ENCODE data around the gene APBA2.

Gene APBA2

DNA sequence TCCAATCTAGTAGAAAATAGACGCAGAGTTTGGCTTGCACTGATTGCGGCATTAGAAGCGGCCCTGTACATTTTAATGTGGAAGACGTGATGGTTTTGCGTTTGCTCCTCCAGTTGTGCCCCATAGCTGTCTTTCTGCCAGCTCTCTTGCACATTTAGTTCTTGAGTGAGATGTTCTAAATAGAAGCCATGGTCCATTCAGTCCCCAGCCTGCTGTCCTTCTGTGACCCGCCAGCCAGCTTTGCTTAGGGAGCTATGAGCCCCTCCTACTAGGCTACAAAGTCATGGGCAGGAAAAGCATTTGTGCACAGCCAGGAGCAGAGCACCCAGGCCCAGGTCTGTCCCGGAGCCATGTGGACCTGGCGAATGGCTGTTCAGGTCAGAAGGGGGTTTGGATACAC is 50.3 kb downstream of the APBA2 start:
- DNase-seq (ENCODE audit: low read depth), result no peak

DNA sequence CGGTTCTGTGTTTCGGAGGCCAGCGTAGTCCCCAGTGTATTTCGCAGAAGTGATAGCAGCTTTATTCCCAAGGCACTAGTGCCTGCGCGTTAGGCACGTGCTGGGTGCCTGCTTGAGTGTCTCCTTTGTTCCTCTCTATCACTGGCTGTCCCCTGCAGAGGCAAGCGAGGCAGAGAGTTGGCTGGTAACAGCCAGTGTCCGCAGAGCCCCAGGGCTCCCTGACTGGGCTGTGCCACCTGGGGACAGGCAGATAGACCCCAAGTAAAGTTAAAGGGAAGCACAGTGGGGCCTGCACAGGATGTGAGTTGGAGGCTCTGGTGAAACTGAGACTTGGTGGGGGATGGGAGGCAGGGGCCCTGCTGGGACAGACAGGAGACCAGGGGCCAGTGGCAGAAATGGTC is 50.7 kb downstream of the APBA2 start:
- no peak for DNase-seq (ENCODE audit: low read depth)

DNA sequence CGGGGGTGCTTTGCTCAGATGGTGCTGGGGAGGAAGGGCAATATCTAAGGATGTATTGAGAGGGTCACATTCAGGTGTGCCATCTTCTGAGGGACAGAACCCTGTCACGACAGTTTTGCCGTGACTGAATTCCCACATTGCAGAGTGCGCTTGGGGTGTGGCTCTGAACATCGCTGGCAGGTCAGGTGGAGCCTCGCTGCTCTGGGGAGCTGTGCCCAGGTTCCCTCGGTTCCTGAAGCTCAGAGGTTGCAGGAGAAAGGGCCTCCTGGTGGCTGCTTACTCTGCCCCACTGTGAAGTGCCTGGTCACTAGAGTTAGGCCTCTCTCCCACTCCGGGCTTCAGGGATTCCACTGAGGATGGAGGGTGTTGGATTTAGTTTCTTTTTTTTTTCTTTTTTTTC is 51.5 kb downstream of the APBA2 start:
- DNase-seq (ENCODE audit: low read depth), result no peak

DNA sequence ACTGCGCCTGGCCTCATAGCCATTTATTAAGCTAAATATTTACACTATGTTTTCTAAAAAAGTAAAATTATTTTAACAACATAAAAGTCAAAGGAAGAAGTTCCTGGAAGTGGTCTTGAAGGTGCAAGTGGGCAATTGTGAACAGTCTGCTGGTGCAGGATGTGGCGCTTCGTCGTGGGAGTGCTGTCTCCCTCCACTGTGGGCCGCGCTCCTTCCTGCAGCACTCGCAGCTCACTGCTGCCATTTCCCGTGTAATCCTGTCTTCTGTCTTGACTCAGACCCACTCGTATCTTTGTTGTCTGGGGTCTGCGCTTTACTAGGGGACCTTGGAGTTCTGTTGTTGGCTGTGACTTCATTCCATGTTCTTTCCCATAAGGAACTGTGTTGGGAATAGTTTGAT is 56.3 kb downstream of the APBA2 start:
- DNase-seq (ENCODE audit: low read depth), result no peak

DNA sequence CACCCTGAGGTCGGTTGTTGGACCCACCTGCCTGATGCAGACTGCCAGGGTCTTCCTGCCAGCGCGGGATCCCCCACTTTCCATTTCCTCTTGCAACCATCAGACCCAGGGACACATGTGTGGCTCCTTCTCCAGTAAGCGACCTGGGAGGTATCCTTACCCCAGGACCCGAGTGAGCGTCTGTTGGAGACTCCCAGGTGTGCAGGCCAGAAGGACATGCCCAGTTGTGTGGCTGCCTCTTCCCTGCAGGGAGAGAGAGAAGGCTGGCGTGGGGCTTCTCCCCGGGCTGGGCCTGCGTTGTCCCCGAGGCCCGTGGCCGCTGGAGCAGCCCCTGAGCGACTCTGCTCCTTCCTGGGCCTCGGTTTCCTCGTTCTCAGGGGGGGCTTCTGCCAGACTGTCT is 56.8 kb downstream of the APBA2 start:
- no peak for DNase-seq (ENCODE audit: low read depth)

DNA sequence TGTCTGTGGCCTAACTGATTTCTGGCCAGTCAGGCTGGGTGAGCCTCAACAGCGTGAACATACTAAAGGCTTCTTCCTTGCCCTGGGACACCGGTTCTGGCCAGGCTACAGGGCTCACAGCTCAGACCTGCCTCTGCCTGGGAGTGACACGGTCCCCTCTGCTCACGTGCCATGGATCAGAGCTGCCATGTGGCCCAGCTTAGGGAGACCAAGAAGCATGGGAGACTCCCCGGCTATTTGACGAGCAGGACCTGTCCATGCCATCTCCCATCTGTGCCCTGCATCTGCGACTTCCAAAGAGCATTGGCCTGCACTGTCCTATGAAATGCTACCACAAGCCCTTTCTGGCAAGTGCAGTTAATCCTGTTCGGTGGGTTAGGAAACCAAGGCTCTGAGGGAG is 57.4 kb downstream of the APBA2 start:
- DNase-seq (ENCODE audit: low read depth), result no peak

DNA sequence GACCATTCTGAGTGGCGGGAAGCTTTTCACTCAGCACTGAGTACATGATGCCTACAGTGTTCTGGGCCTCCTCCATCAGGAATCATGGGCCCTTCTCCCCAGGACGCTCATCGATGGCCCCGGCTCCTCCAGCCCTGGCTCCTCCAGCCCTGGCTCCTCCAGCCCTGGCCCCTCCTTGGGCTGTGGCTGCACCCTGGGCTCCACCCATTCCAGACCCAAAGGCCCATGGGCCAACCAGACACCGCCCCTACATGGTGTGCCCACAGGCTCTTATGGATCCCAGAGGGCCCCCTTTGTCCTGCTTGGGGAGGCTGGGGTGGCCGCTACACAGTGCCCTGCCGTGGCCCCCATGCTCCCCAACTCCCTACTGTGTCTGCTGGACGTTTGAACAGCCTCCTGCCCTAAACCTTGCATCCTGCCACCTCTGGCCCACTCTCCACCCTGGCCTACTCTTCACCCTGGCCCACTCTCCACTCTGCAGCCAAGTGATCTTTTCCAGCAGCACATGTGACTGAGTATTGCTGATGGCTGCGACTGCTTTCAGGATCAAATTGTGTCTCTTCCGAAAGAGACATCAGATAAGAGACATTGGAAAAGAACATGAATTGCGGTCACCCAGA is 57.9 kb downstream of the APBA2 start:
- no peak for DNase-seq (ENCODE audit: low read depth)

DNA sequence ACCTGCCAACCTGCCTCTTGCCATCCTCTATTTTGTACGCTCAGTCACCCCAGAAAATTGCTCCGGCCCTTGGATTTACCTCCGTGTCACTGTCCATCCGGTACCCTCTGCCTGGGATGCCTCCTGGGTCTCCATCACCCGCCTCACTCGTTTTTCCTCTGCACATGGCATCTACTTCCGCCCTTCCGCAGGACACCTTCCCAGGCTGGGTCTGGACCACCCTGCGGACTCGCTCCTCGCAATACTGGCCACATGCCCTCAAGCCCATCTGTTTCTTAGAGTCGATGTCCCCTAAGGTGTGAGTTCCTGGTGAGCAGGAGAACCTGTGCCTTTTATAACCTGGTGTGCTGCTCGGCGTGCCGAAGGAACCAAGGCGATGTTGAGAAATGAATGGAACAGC is 58.5 kb downstream of the APBA2 start:
- no peak for DNase-seq (ENCODE audit: low read depth)

DNA sequence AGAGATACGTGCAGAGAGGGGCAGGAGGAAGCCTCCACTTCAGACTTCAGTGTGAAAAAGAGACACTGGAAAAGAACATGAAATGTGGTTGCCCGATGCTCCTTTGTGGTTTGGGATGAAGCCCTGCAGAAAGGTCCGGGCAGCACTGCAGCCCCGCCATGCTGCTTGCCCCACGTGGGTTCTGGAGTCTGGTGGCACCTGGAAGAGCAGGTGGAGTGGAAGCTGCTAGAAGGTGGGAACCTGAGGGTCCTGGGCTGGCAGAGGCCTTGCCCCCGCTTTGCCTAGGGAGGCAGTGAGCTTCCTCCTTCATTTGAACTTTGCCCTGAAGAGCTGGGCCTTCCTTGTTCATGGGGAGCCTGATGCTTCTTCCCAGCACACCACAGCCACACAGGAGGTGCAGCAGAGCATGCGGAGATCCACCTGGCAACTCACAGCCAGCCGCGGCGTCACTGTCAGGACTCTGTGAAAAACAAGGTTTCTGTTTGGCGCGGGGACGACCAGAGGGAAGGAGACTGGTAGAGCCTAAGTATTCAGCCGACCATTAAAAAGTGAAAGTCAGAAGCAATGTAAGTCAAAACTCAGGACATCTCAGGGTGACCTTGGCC is 59.0 kb downstream of the APBA2 start:
- DNase-seq (ENCODE audit: low read depth), result no peak

DNA sequence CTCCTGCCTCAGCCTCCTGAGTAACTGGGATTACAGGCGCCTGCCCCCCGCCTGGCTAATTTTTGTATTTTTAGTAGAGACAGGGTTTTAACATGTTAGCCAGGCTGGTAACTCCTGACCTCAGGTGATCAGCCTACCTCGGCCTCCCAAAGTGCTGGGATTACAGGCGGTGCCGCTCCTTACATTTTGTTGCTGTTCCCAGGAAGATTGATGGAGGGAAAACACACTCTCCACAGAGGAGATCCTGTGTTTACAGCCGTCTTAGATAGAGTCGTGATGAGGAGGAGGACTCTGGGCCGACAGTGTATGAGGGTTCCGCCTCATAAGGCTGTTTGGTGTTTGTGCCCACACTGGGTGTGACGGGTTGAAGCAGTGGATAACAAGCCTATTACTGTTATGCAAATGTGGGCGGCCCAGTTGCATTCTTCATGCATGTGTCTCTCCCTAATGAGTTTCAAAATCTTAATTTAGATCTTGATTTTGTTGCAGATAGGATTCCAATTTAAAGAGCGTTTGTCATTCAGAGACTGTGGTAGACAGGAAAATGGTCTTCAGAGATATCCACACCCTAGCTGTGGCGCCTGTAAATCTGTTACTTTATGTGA is 60.0 kb downstream of the APBA2 start:
- DNase-seq (ENCODE audit: low read depth), result no peak

DNA sequence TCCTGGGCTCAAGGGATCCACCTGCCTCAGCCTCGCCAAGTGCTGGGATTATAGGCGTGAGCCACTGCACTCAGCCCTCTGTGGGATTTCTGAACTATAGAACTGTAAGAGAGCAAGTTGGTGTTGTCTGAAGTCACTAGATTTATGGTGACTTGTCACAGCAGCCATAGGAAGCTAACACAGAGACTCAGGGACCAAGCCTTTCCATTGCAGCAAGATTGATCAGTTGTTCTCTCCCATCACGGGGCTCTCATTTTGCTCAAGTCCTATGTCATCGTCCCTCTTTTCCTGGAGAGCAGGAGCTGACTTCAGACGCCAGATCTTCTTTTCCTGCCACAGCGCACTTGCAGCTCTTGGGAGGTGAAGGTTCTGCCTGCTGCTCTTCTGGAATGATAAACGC is 61.0 kb downstream of the APBA2 start:
- no peak for DNase-seq (ENCODE audit: low read depth)

DNA sequence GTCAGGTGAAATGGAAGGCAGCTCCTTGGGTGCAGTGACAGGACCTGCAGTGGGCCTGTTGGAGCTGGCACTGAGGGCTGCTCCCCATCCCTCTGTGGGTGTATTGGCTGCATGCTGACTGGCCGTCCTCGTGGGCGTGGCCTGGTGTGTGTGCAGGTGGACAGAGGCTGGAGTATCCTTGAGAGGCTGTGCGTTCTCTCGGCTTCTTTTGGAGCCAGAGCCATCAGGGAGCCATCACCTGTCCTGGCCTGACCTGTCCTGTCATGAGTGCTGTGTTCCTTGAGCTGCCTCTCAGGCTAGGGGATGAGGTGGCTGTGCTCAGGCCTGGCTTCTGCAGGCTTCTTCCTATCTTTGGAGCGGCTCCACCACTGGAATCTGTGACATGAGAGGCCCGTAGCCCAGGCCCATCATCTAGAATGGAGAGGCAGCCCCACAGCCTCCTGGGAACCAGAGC is 61.5 kb downstream of the APBA2 start:
- no peak for DNase-seq (ENCODE audit: low read depth)

DNA sequence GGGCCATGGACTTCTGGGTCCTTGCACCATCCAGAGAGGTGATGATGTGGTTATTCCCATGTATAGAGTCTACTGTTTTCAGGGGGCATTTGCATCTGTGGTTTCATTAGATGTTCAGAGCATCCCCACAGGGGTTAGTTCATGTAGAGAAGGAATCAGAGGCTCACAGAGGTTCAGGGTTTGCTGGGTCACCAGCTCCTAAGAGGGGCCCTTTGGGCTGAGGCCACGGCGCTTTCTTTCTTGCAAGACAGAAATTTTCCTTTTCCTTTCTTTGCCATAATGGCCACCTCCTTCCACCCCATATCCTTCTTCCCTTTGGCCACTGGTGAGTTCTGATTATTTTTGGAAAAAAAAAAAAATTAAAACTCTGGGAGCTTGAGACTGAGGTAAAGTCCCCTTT is 62.3 kb downstream of the APBA2 start:
- no peak for DNase-seq (ENCODE audit: low read depth)

DNA sequence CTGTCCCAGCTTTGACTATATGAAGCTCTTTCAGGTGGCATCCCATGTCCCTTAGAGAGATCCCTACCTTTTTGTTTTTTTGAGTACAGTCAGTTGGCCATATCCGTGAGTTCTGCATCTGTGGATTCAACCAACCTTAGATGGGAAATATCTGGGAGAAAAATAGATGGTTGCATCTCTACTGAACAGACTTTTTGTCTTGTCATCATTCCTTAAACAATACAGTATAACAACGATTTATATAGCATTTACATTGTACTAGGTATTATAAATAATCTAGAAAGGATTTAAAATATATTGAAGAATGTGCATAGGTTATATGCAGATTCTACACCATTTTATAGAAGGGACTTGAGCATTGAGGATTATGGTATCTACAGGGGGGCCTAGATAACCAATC is 65.1 kb downstream of the APBA2 start:
- DNase-seq (ENCODE audit: low read depth), result no peak

DNA sequence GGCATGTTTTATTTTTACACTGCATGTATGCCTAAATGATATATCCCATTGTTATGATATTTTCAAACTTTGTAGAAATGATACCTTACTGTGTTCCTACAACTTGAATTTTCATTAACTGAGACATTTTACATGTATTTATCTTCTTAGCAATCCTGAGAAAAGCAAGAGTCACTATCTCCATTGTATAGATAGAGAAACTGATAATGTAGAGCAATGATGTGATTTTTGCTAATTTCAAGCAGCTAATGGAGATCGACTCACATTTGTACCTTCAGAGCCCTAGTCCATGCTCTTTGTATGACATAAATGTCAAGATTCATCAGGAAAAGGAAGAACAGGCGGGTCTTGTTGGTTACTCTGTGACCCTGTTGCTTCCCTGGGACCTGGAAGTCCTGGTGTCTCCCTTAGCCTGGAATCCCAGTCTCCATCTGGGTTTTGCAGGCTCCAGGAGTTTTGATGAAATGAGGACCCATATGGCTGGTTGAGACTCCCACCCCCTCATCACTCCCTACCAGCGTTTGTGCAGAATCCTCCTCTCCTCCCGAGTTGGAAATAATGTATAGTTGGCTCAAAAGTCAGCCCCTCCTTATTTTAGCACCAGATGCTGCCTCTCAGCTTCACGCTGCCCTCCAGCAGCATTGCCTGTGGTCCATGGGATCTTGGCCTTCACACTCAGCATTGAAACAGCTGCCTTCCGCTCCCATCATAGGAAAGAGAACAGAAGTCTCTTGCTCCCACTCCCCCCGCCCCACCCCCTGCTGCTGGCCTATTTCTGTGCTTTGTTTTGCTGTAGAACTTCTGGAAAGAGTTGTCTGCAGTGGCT is 67.1 kb downstream of the APBA2 start:
- DNase-seq (ENCODE audit: low read depth), result no peak

DNA sequence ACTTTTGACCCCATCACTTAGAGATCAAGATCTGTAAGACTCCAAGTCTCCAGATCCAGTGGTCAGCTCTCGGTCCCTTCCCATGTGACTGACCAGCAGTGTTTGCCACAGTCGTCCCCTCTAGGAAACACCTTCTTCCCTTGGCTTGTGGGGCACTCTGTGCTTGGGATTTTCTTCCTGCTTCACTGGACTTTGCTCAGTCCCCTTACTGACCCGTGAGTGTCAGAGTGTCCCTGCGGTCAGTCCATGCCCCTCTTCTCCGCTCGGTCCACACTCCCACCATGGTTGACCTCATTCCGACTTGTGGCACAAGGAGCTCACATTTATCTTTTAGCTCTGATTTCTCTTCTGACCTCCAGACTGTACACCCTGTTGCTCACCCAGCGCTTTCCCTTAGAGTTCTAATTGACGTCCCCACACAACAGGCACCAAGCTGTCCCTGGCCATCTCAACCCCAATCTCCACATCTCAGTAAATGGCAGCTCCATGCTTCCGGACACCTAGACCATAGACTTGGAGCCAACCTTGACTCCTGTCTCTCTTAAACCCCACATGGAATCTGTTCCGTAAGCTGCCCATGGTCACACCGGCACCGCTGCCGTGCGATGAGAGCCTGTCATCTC is 67.9 kb downstream of the APBA2 start:
- DNase-seq (ENCODE audit: low read depth), result no peak

DNA sequence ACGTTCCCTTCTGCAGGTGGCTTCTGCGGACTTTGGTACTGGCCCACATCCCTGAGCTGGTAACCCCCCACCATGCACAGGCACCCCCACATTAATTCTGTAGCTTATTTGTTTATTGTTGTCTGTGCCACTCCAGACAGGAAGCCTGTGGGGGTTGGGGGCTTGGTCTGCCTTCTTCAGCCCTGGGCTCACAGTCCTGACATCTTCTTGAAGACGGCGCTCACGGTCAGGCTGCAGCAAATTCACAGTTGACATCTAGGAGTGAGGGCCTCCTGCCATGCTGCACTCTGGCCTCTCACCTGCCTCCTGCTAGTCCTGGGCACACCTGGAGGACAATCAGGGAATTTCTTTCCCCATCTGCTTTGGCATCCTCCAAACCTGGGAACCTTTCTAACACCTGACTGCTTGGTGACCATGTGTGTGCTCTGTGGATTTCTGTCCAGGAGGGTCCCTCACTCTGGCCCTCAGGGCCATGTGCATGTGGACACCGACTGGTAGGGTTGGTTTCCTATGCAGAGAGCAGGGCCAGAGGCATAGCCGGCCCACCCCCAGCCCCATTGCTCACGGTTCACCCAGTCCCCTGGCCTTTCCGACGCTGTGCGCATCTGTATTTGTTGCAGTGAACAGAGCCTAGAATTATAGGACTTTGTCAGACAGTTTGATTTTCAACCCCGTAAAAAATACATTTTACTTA is 68.8 kb downstream of the APBA2 start:
- DNase-seq (ENCODE audit: low read depth), result no peak

DNA sequence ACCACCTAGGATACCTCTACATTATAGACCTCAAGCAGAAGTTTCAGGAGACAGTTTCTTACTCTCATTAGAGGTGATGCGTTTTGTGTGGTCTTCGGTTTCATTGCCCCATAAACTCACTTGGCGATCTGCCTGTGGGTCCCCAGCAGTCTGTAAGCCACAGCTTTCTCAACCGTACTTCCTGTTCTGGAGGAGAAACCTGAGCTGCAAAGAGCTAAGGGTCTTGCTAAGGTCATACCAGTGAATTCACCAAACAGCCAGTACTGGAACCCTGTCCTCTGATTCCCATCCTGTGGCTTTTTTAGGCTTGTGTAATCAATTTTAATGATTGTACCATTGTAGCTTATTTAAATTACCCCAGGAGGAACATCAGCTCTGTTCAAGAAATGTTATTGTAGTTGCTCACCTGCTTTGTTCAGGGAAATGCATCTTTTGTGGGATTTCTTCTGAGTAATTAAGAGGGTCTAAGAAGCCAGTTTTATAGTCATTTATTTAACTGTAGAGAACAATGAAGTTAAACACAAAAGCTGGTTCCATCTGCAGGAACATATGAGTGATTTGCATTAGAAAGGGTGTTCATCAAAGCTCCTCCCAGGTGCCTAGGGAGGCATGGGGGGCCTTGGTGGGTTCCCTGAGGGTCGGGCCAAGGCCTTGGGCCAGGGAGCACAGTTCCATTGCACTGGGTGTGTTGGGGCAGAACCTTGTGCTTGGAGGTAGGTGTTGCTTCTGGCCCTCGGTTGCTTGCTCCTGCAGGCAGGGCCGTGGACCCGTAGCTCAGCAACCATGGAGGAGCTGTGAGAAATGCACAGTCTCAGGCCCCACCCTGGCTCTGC is 69.6 kb downstream of the APBA2 start:
- no peak for DNase-seq (ENCODE audit: low read depth)

DNA sequence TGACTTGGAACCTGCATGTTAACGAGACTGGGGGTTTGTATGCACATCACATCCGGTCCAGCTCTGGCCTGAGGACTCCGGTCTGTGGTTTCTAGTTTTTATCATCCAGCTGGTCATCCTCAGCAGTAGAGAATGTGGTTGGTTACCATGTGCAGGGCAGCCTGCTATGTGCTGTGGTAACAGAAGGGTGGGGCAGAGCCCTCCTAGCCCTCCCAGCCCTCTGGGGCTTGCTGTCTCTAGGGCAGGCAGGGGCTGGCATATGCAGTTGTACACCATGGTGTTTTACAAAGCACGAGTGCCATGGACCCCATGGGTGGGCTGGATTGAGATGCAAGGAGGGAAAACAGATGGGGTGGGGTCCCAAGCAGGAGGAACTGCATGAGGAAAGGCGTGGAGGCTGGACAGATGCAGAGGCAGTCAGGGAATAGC is 70.2 kb downstream of the APBA2 start:
- DNase-seq (ENCODE audit: low read depth), result no peak

DNA sequence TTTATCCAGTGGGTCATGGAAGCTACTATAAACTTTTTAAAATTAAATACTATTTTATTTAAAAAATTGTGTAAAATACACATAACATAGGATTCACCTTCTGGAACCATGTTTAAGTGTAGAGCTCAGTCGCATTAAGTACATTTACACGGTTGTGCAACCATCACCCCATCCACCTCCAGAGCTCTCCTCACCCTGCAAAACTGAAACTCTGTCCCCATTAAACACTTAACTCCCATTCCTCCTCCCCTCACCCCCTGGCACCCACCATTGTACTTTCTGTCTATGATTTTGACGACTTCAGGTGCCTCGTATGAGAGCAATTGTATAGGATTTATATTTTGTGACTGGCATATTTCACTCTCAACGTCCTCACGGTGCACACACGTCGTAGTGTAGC is 70.7 kb downstream of the APBA2 start:
- DNase-seq (ENCODE audit: low read depth), result no peak

Data from stimulated activated CD8-positive, alpha-beta memory T cell treated with anti-CD3 and anti-CD28 coated beads, Interleukin-12 subunit alpha, Interleukin-12 subunit beta, amount 100 ng/mL, for 4 hours (primary cell).